H1 (cell line): ENCODE measurements around the gene MTG1. TPM values are rescaled to one million over a fixed set of nuclear protein-coding genes. Genes with fewer than 3 reads are reported as not detected.

ENCODE experiments used
- CTCF ChIA-PET: fragments of 300-600 bp; sonication (Branson Sonifier 250); formaldehyde crosslinking; loops from one replicate; lab custom pipeline; 2021; ENCODE audit not compliant: partially characterized antibody; lab: Charles Lee
- POLR2A ChIA-PET: fragments of 300-600 bp; sonication (Branson Sonifier 250); formaldehyde crosslinking; loops from one replicate; lab custom pipeline; 2021; ENCODE audit warnings: inconsistent platforms; ENCODE audit not compliant: partially characterized antibody; lab: Charles Lee
- DNase-seq, 2 experiments: peaks; one replicate each; pipeline versions ENCODE4 v3.0.0 to v3.0.0-alpha.2; 2010 to 2022; ENCODE audit warnings: low spot score in 2 of 2, low read depth in 1 of 2, mixed read lengths in 1 of 2
- FAIRE-seq: peaks from 2 replicates; lab custom pipeline; 2011; peaks lifted over from hg19 to GRCh38; lab: Jason Lieb, UNC
- H2AFZ ChIP-seq: 2 replicates; pipeline ENCODE4 v1.8.1; 2012; ENCODE audit warnings: low read length, inconsistent platforms
- H2AK5ac ChIP-seq: 2 replicates; pipeline ENCODE4 v1.6.1; 2013; ENCODE audit warnings: low read depth, low read length
- H2BK120ac ChIP-seq: replicated peaks from 2 replicates; pipeline ENCODE3; 2013; ENCODE audit warnings: low read depth, low read length, inconsistent platforms
- H2BK12ac ChIP-seq: 2 replicates; pipeline ENCODE4 v1.6.1; 2013; ENCODE audit warnings: low read depth, low read length
- H2BK15ac ChIP-seq: 2 replicates; pipeline ENCODE4 v1.6.1; 2013; ENCODE audit warnings: low read length
- H2BK20ac ChIP-seq: 2 replicates; pipeline ENCODE4 v1.6.1; 2013; ENCODE audit warnings: low read length
- H2BK5ac ChIP-seq: 2 replicates; pipeline ENCODE4 v1.6.1; 2013; ENCODE audit warnings: low read depth, low read length
- H3K14ac ChIP-seq: 2 replicates; pipeline ENCODE4 v1.6.1; 2013; ENCODE audit warnings: inconsistent platforms; ENCODE audit not compliant: insufficient read length
- H3K18ac ChIP-seq: 2 replicates; pipeline ENCODE4 v1.6.1; 2013; ENCODE audit warnings: low read length; ENCODE audit errors: extremely low read depth
- H3K23ac ChIP-seq: 2 replicates; pipeline ENCODE4 v1.6.1; 2013; ENCODE audit warnings: inconsistent platforms; ENCODE audit not compliant: insufficient read length
- H3K23me2 ChIP-seq: 2 replicates; pipeline ENCODE4 v1.6.1; 2013; ENCODE audit warnings: low read depth, low read length
- H3K27ac ChIP-seq: 2 replicates; pipeline ENCODE4 v1.6.1; 2011; ENCODE audit warnings: low read depth, low read length, inconsistent platforms
- H3K27me3 ChIP-seq, 4 experiments: replicated peaks in 1 of 4; 1 replicate in 1 of 4; 2 replicates in 3 of 4; pipeline versions ENCODE4 v1.6.1 to v1.8.1; 2011 to 2013; ENCODE audit warnings: low read length in 3 of 4, mild to moderate bottlenecking in 3 of 4, inconsistent platforms in 2 of 4, mixed read lengths in 2 of 4, moderate library complexity in 1 of 4; ENCODE audit not compliant: control insufficient read depth in 3 of 4, insufficient read depth in 3 of 4; ENCODE audit errors: extremely low read depth in 1 of 4
- H3K36me3 ChIP-seq, 4 experiments: 2 replicates each; pipeline versions ENCODE4 v1.6.1 to v1.8.1; 2011 to 2013; ENCODE audit warnings: mild to moderate bottlenecking in 4 of 4, low read length in 3 of 4, moderate library complexity in 2 of 4, control low read depth in 1 of 4, inconsistent platforms in 1 of 4; ENCODE audit not compliant: insufficient read depth in 4 of 4, control insufficient read depth in 2 of 4
- H3K4ac ChIP-seq: replicated peaks from 2 replicates; pipeline ENCODE3; 2013; ENCODE audit warnings: low read length, low read depth, mixed read lengths, inconsistent platforms; ENCODE audit not compliant: insufficient read length
- H3K4me1 ChIP-seq, 4 experiments: replicated peaks in 1 of 4; 1 replicate in 1 of 4; 2 replicates in 3 of 4; pipeline versions ENCODE4 v1.6.1 to v1.8.1; 2011 to 2013; ENCODE audit warnings: low read length in 3 of 4, inconsistent platforms in 2 of 4, mixed read lengths in 1 of 4; ENCODE audit not compliant: insufficient read depth in 4 of 4, control insufficient read depth in 3 of 4
- H3K4me2 ChIP-seq, 2 experiments: 2 replicates each; pipeline versions ENCODE4 v1.6.1 to v1.8.1; 2011 to 2013; ENCODE audit warnings: low read depth in 2 of 2, low read length in 2 of 2, control low read depth in 1 of 2, inconsistent platforms in 1 of 2, mild to moderate bottlenecking in 1 of 2; ENCODE audit not compliant: insufficient read depth in 1 of 2
- H3K4me3 ChIP-seq, 4 experiments: fragments of 200-600, 300-600 bp in 1 of 4; sonication (generic), shearing (Covaris generic), sonication (Bioruptor Twin) in 1 of 4; 2 replicates each; pipeline versions ENCODE4 v1.5.1 to v1.8.1; 2011 to 2016; ENCODE audit warnings: low read length in 4 of 4, low read depth in 3 of 4, control low read depth in 2 of 4, inconsistent platforms in 2 of 4, mild to moderate bottlenecking in 2 of 4, mixed read lengths in 1 of 4, moderate library complexity in 1 of 4; ENCODE audit not compliant: insufficient read depth in 2 of 4; ENCODE audit errors: extremely low read depth in 1 of 4
- H3K56ac ChIP-seq: replicated peaks from 2 replicates; pipeline ENCODE3; 2013; ENCODE audit warnings: low read depth, mild to moderate bottlenecking, mixed read lengths, low read length, inconsistent platforms; ENCODE audit not compliant: insufficient read length
- H3K79me1 ChIP-seq: 2 replicates; pipeline ENCODE4 v1.6.1; 2013; ENCODE audit warnings: low read depth, low read length, control low read depth
- H3K79me2 ChIP-seq, 2 experiments: 2 replicates each; pipeline versions ENCODE4 v1.6.1 to v1.8.1; 2012 to 2013; ENCODE audit warnings: low read length in 2 of 2, mild to moderate bottlenecking in 2 of 2, inconsistent platforms in 1 of 2; ENCODE audit not compliant: insufficient read depth in 2 of 2, control insufficient read depth in 1 of 2
- H3K9ac ChIP-seq, 4 experiments: replicated peaks in 1 of 4; 1 replicate in 1 of 4; 2 replicates in 3 of 4; pipeline versions ENCODE4 v1.6.1 to v1.8.1; 2011 to 2013; ENCODE audit warnings: low read depth in 3 of 4, low read length in 3 of 4, control low read depth in 2 of 4, mild to moderate bottlenecking in 2 of 4, moderate library complexity in 2 of 4, inconsistent platforms in 1 of 4; ENCODE audit errors: extremely low read depth in 1 of 4
- H3K9me3 ChIP-seq, 2 experiments: 2 replicates each; pipeline versions ENCODE4 v1.6.1 to v1.8.1; 2012 to 2013; ENCODE audit warnings: mild to moderate bottlenecking in 2 of 2, moderate library complexity in 2 of 2, control low read depth in 1 of 2, inconsistent platforms in 1 of 2, low read depth in 1 of 2, low read length in 1 of 2, mixed read lengths in 1 of 2; ENCODE audit not compliant: insufficient read depth in 2 of 2
- H4K20me1 ChIP-seq, 2 experiments: replicated peaks in 1 of 2; 2 replicates each; pipeline versions ENCODE3 to v1.8.1; 2011 to 2013; ENCODE audit warnings: inconsistent platforms in 2 of 2, low read length in 2 of 2, mild to moderate bottlenecking in 1 of 2; ENCODE audit not compliant: insufficient read depth in 2 of 2, control insufficient read depth in 1 of 2
- H4K5ac ChIP-seq: 2 replicates; pipeline ENCODE4 v1.6.1; 2013; ENCODE audit warnings: low read length, low read depth, mixed read lengths, inconsistent platforms; ENCODE audit not compliant: insufficient read length
- H4K8ac ChIP-seq: 2 replicates; pipeline ENCODE4 v1.8.0; 2013; ENCODE audit warnings: mild to moderate bottlenecking, moderate library complexity, low read length, inconsistent platforms; ENCODE audit not compliant: insufficient read depth; ENCODE audit errors: extremely low read depth
- H4K91ac ChIP-seq: replicated peaks from 2 replicates; pipeline ENCODE3; 2013; ENCODE audit warnings: low read length, mixed read lengths, inconsistent platforms; ENCODE audit not compliant: insufficient read length
- ASH2L ChIP-seq: fragments of 200-600, 300-600 bp; sonication (generic); IDR thresholded peaks from one replicate; pipeline ENCODE4 v1.7.1; 2017; ENCODE audit warnings: low read length
- CEBPB ChIP-seq: IDR thresholded peaks from 2 replicates; pipeline ENCODE4 v1.6.1; 2012; ENCODE audit warnings: low read depth, low read length
- CREB1 ChIP-seq: IDR thresholded peaks from 2 replicates; pipeline ENCODE4 v1.6.1; 2012; ENCODE audit warnings: inconsistent platforms
- EP300 ChIP-seq, 2 experiments: IDR thresholded peaks; 1 replicate in 1 of 2; 2 replicates in 1 of 2; pipeline ENCODE4 v1.6.1; 2011 to 2012; ENCODE audit warnings: low read depth in 2 of 2, low read length in 2 of 2, mild to moderate bottlenecking in 2 of 2, borderline replicate concordance in 1 of 2, inconsistent platforms in 1 of 2, moderate library complexity in 1 of 2
- NANOG ChIP-seq: IDR thresholded peaks from 2 replicates; pipeline ENCODE4 v1.6.1; 2011; ENCODE audit warnings: low read length, low read depth, mild to moderate bottlenecking, inconsistent platforms; ENCODE audit not compliant: insufficient read depth, poor library complexity, severe bottlenecking
- POU5F1 ChIP-seq: IDR thresholded peaks from 2 replicates; pipeline ENCODE4 v1.6.1; 2011; ENCODE audit warnings: low read depth, mild to moderate bottlenecking, low read length, moderate library complexity
- SIN3A ChIP-seq, 2 experiments: IDR thresholded peaks in 1 of 2; conservative IDR thresholded peaks in 1 of 2; 2 replicates each; pipeline ENCODE4 v1.6.1; 2011 to 2012; ENCODE audit warnings: low read length in 2 of 2, improper control_type of control experiment in 1 of 2, low read depth in 1 of 2, mild to moderate bottlenecking in 1 of 2
- WGBS, 2 experiments: shearing (Covaris generic) in 1 of 2; methylation state at CpG; one replicate each; pipeline versions ENCODE4 v1.1.6 to v1.1.7; 2013 to 2015; ENCODE audit warnings: low lambda C conversion rate in 2 of 2, mixed read lengths in 2 of 2, inconsistent platforms in 1 of 2, low coverage in 1 of 2, missing lambda C conversion rate in 1 of 2; ENCODE audit not compliant: insufficient replicate concordance in 2 of 2, insufficient coverage in 1 of 2, insufficient read length in 1 of 2; ENCODE audit errors: extremely low coverage in 1 of 2, missing lambda C conversion rate in 1 of 2; 5-methylcytosine and 5-hydroxymethylcytosine counted together
- long read RNA-seq, 2 experiments: library from RNA in 1 of 2; library from capped mRNA in 1 of 2; stranded (forward); transcript quantifications; one replicate each; pipeline ENCODE4 v2.0.0, GENCODE V29; 2021; ENCODE audit warnings: inconsistent platforms in 1 of 2
- polyA minus RNA-seq, 3 experiments: library from RNA; depleted of rRNA, polyadenylated mRNA; stranded (reverse); fragments of >200 nt; gene quantifications; 1 replicate in 2 of 3; 2 replicates in 1 of 3; pipeline ENCODE4 v1.2.3, GENCODE V29; 2011
- polyA plus RNA-seq, 7 experiments: library from polyadenylated mRNA; depleted of rRNA in 3 of 7; stranded (reverse) in 5 of 7; unstranded in 2 of 7; fragments of >200 nt in 5 of 7; fragments of 200-250 nt in 2 of 7; gene quantifications; 1 replicate in 5 of 7; 2 replicates in 1 of 7; 4 replicates in 1 of 7; pipeline versions ENCODE4 v1.2.1 to v1.2.3, GENCODE V29; 2011 to 2013; ENCODE audit warnings: missing spikeins in 2 of 7, mixed read lengths in 2 of 7
- total RNA-seq: library from RNA; stranded (reverse); fragmentation: NEBNext Ultra II Directional; extraction: Animal tissue kit (Norgen Biotek cat#: 25700); gene quantifications from 2 replicates; pipeline ENCODE4 v1.2.1, GENCODE V29; 2021

The MTG1 gene, protein sequence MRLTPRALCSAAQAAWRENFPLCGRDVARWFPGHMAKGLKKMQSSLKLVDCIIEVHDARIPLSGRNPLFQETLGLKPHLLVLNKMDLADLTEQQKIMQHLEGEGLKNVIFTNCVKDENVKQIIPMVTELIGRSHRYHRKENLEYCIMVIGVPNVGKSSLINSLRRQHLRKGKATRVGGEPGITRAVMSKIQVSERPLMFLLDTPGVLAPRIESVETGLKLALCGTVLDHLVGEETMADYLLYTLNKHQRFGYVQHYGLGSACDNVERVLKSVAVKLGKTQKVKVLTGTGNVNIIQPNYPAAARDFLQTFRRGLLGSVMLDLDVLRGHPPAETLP
- total RNA-seq (56.6 and 57.8 TPM in 2 replicates), polyA plus RNA-seq (2011; rRNA removed) (81.6 and 97.2 TPM in 2 replicates), polyA minus RNA-seq (2011; rRNA and poly(A)+ RNA removed) (52.2 and 67.8 TPM in 2 replicates)
- polyA plus RNA-seq (2011; cell fraction: cytosol; rRNA removed) = 119 TPM
- polyA plus RNA-seq (2011; cell fraction: nucleus; rRNA removed) = 159 TPM
- polyA plus RNA-seq (2012, experiment 1 of 2) = 58.2 to 80.0 TPM (median 65.1 TPM) in 4 replicates
- polyA plus RNA-seq (2012, experiment 2 of 2) = 65.0 TPM
- 49.7 TPM for polyA plus RNA-seq (2013, experiment 1 of 2)
- 44.0 TPM for polyA plus RNA-seq (2013, experiment 2 of 2)
- 40.6 TPM for polyA minus RNA-seq (2011; cell fraction: cytosol; rRNA and poly(A)+ RNA removed)
- 52.3 TPM for polyA minus RNA-seq (2011; cell fraction: nucleus; rRNA and poly(A)+ RNA removed)
- long read RNA-seq, experiment 1, transcript MTG1-201 (11 exons, 1,560 nt) = major isoform, 27 of 58 reads
- long read RNA-seq, experiment 1, partial matches to known transcripts = 18 of 58 reads
- long read RNA-seq, experiment 1, other reads (novel, unspliced or antisense) = 11 of 58 reads
- long read RNA-seq, experiment 2, transcript MTG1-201 (11 exons, 1,560 nt) = major isoform, 5 of 15 reads
- long read RNA-seq, experiment 2, partial matches to known transcripts = 2 of 15 reads
- long read RNA-seq, experiment 2, other reads (novel, unspliced or antisense) = 3 of 15 reads

- Histone ChIP-seq H3K14ac (no peak within 1 kb of the TSS), H4K20me1 (peaks cover 0 to 3% of the 10 kb centered on the region in 2 experiments), H4K5ac (peak within 1 kb of the TSS; percentile 97), H4K91ac (peak within 1 kb of the TSS; percentile 61), H3K9me3 (no peaks in the 10 kb centered on the region), H3K18ac (peak within 1 kb of the TSS; percentile 99), H3K4me1 (peaks cover 0 to 3% (median 0%) of the 10 kb centered on the region in 4 experiments; a peak in 3 of 7 replicates), H3K56ac (peak within 1 kb of the TSS; percentile 87), H2BK12ac (no peak within 1 kb of the TSS; the same call in 1 of the 2 replicates), H2AK5ac (no peak within 1 kb of the TSS), H2AFZ (peak within 1 kb of the TSS; percentile 21; the same call in 1 of the 2 replicates), H2BK120ac (no peak within 1 kb of the TSS), H3K23ac (no peak within 1 kb of the TSS), H3K79me1 (peaks cover 3% of the 10 kb centered on the region), H3K36me3 (peaks cover 6 to 28% (median 13%) of the 10 kb centered on the region in 4 experiments; a peak in 7 of 8 replicates), H3K23me2 (peaks cover 2% of the 10 kb centered on the region; the same call in 1 of the 2 replicates), H3K27me3 (no peaks in the 10 kb centered on the region), H3K27ac (peak within 1 kb of the TSS; percentile 91), H3K4me3 (peak within 1 kb of the TSS; percentile 75 to 93 (median 92)), H3K4me2 (peak within 1 kb of the TSS; percentile 74 to 82), H3K79me2 (peaks cover 0 to 23% of the 10 kb centered on the region in 2 experiments; a peak in 2 of 4 replicates), H3K9ac (peak within 1 kb of the TSS; percentile 79 to 91 (median 85)), H3K4ac (peak within 1 kb of the TSS; percentile 32), H4K8ac (peak within 1 kb of the TSS; percentile 95), H2BK20ac (no peak within 1 kb of the TSS), H2BK15ac (no peak within 1 kb of the TSS), H2BK5ac (peak within 1 kb of the TSS; percentile 97)
- ChIA-PET CTCF (no interaction called here), POLR2A (interaction anchor here (0.7 to 6.0 kb wide), 6 partner anchors 11 to 64 kb away, joined by 3 to 25 read pairs (median 3); partner anchors contain the start of gene PAOX)
- peak; percentile 25 to 99 for DNase-seq
- no peak for FAIRE-seq
- 2% methylated on average over 32 of the region's 69 CpGs; no CpG with 5 or more reads in 1 of the 2 experiments for WGBS, 2 experiments
- no peak for TF ChIP-seq POU5F1
- peak; percentile 54 to 72; a peak in 2 of 4 replicates for TF ChIP-seq SIN3A (conservative IDR thresholded peaks at IDR 0.05 in 1 of 2, IDR thresholded peaks at IDR 0.05 in 1 of 2; ENCODE audit: low read depth in 1 of 2, low read length in 2 of 2)
- no peak for TF ChIP-seq NANOG
- TF ChIP-seq EP300 (IDR thresholded peaks at IDR 0.05; ENCODE audit: borderline replicate concordance in 1 of 2, low read depth in 2 of 2, low read length in 2 of 2) = no peak; a peak in 1 of 3 replicates
- TF ChIP-seq CREB1 = 0 out of 2 replicates have a peak, but pooled peaks have one; percentile 32
- no peak for TF ChIP-seq CEBPB
- peak; percentile 85 for TF ChIP-seq ASH2L
Observed at GRCh38 chr10:133394064-133394663, at the start of gene MTG1. TSS of gene MTG1 (plus strand) at chr10:133394157. CDS start at chr10:133394221, 64 bp downstream.
